GM12873 (cell line): ENCODE data around the gene LZTR1.

Experiments
- CTCF ChIP-seq: IDR thresholded peaks from 2 replicates; pipeline ENCODE4 v1.5.1; 2012; ENCODE audit warnings: low read depth, mild to moderate bottlenecking, moderate library complexity, low read length, control low read depth; ENCODE audit not compliant: insufficient read depth; ENCODE audit errors: missing control alignments

Gene LZTR1

GRCh38 chr22:20956258-20957101 is 25.6 kb upstream of the LZTR1 start:
- TF ChIP-seq CTCF: no peak

DNA sequence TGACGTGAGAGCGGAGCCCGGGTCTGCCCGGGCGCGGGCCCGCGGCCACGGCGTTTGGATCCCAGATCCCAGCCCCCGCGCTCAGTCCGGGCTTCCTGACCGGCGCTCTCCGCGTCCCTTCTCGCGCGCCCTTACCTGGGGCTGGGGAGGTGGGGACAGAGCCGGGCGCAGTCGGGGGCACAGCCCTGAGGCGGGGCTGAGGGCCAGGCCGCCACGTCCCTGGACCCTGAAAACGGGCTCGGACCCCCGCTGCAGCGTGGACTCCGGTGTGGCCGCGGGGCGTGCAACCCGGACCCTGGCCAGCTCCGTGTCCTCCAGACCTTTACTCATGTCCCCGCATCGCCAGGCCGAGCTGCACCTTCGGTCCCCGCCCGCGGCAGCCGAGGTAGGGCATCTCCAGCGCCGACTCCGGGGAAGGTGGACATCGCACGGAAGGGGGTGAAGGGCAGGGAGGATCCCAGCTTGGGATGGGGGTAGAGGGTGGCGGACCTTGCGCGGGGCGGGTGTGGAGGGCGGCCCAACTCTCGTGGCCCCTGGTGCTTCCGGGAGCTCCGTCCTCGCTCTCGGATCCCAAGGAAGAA is 24.9 kb upstream of the LZTR1 start:
- TF ChIP-seq CTCF: no peak

GRCh38 chr22:20957683-20958431 is 24.2 kb upstream of the LZTR1 start:
- TF ChIP-seq CTCF: no peak

DNA sequence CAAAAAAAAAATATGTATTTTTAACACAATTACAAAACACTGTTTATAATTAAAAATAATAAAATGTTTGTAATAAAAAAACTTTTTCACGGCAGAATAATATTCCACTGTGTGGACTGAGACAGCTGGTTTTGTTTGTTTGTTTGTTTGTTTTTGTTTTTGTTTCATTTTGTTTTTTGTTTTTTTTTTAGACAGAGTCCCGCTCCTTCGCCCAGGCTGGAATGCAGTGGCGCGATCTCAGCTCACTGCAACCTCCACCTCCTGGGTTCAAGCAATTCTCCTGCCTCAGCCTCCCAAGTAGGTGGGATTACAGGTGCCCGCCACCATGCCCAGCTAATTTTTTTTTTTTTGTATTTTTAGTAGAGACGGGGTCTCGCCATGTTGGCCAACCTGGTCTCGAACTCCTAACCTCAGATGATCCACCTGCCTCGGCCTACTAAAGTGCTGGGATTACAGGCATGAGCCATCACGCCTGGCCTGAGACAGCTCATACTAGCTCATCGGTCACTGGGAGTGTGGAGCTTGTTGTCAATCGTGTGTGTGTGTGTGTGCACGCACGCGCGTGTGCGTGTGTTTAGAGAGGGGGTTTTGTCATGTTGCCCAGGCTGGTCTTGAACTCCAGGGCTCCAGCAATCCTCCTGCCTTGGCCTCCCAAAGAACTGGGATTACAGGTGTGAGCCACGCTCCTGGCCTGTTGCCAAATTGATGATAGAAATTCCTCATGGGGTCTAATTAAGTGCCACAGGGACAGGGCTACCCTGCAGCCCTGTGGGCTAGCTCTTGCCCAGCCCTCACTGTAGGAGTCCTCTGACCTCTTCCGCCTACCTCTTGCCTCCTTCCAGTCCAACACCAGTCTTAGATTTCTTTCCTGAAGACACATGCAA is 22.3 kb upstream of the LZTR1 start:
- TF ChIP-seq CTCF: no peak

GRCh38 chr22:20960609-20961008 is 21.5 kb upstream of the LZTR1 start:
- no peak for TF ChIP-seq CTCF

- no peak for TF ChIP-seq CTCF
These were observed 19.6 kb upstream of the LZTR1 start for GRCh38 chr22:20962491-20962945.
